MM.1S (cell line): Measurements from ENCODE around the gene PCDHGA4.

ENCODE experiments used
- DNase-seq: peaks from one replicate; pipeline ENCODE4 v3.0.0-alpha.2; 2015
- H2AFZ ChIP-seq: fragments of 300-600 bp; sonication (generic); 2 replicates; pipeline ENCODE4 v1.6.0; 2016; ENCODE audit warnings: antibody characterized with exemption, low read length
- H3F3A ChIP-seq: fragments of 300-600 bp; sonication (generic); 2 replicates; pipeline ENCODE4 v1.6.1; 2016; ENCODE audit warnings: mild to moderate bottlenecking, antibody characterized with exemption, low read length, moderate library complexity, mixed read lengths; ENCODE audit not compliant: insufficient read depth
- H3K27ac ChIP-seq: fragments of 300-600 bp; sonication (generic); 2 replicates; pipeline ENCODE4 v1.5.1; 2016; ENCODE audit warnings: mild to moderate bottlenecking, low read length
- H3K27me3 ChIP-seq: fragments of 300-600 bp; sonication (generic); replicated peaks from 2 replicates; pipeline ENCODE4 v1.6.0; 2016; ENCODE audit warnings: low read length; ENCODE audit not compliant: insufficient read depth
- H3K36me3 ChIP-seq: fragments of 300-600 bp; sonication (generic); replicated peaks from 2 replicates; pipeline ENCODE4 v1.6.1; 2016; ENCODE audit warnings: mild to moderate bottlenecking, low read length, mixed read lengths; ENCODE audit not compliant: insufficient read depth
- H3K4me1 ChIP-seq: fragments of 300-600 bp; sonication (generic); 2 replicates; pipeline ENCODE4 v1.6.1; 2016; ENCODE audit warnings: low read length, mixed read lengths
- H3K4me2 ChIP-seq: fragments of 300-600 bp; sonication (generic); 2 replicates; pipeline ENCODE4 v1.6.0; 2016; ENCODE audit warnings: low read depth, low read length
- H3K4me3 ChIP-seq: fragments of 300-600 bp; sonication (generic); 2 replicates; pipeline ENCODE4 v1.5.1; 2016; ENCODE audit warnings: low read length, mixed read lengths
- H3K79me2 ChIP-seq: fragments of 300-600 bp; sonication (generic); 2 replicates; pipeline ENCODE4 v1.6.1; 2016; ENCODE audit warnings: mixed run types, low read length, mixed read lengths
- H3K9ac ChIP-seq: fragments of 300-600 bp; sonication (generic); 2 replicates; pipeline ENCODE4 v1.6.1; 2016; ENCODE audit warnings: low read length, mixed read lengths
- H3K9me2 ChIP-seq: fragments of 300-600 bp; sonication (generic); replicated peaks from 2 replicates; pipeline ENCODE4 v1.6.1; 2016; ENCODE audit warnings: mild to moderate bottlenecking, low read length, mixed read lengths; ENCODE audit not compliant: insufficient read depth
- H3K9me3 ChIP-seq: fragments of 300-600 bp; sonication (generic); replicated peaks from 2 replicates; pipeline ENCODE4 v1.6.1; 2016; ENCODE audit warnings: mild to moderate bottlenecking, low read length, mixed read lengths; ENCODE audit not compliant: insufficient read depth
- H4K20me1 ChIP-seq: fragments of 300-600 bp; sonication (generic); 2 replicates; pipeline ENCODE4 v1.6.1; 2016; ENCODE audit warnings: mild to moderate bottlenecking, low read length, moderate library complexity, mixed read lengths; ENCODE audit not compliant: insufficient read depth
- EZH2 ChIP-seq: fragments of 300-600 bp; sonication (generic); optimal IDR thresholded peaks from 2 replicates; pipeline ENCODE3; 2017; ENCODE audit warnings: low read depth, mild to moderate bottlenecking, antibody characterized with exemption, low read length, mixed read lengths
- EZH2phosphoT487 ChIP-seq: fragments of 300-600 bp; sonication (generic); IDR thresholded peaks from 2 replicates; pipeline ENCODE4 v1.6.1; 2018; ENCODE audit warnings: antibody characterized with exemption, low read length
- TF ChIP-seq, protein P1 (sequence below): fragments of 300-600 bp; sonication (generic); IDR thresholded peaks from 2 replicates; pipeline ENCODE4 v1.5.1; 2016; ENCODE audit warnings: antibody characterized with exemption, low read length, mixed read lengths

PCDHGA4 gene

DNA sequence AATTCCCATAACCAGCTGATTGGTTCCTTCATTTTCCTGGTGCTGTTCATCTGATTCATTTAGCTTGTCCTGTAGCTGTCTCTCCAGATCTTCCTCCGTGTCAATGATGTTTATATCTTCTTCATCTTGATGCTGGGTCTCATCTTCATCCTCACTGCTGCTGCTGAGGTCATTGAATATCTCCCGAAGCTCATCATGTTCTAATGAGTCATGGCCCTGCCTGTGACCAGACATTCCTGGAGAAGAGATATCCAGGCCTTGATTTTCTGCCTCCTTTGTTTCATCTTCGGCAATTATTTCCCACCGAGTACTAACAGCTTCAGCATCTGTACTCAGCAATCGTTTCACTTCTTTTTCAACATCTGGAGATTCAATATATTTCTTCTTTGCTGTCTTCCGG, 35.6 kb upstream of the PCDHGA4 start:
- H3K36me3 ChIP-seq, result peaks cover 22% of the 10 kb centered on the region
- no peaks in the 10 kb centered on the region for H3K9me2 ChIP-seq
- 0 out of 2 replicates have a peak, but pooled peaks cover 5% of the 10 kb centered on the region for H3K27me3 ChIP-seq
- H2AFZ ChIP-seq, result no peak overlapping the region
- H3K4me1 ChIP-seq, result peaks cover 6% of the 10 kb centered on the region
- no peak for DNase-seq
- peaks cover 34% of the 10 kb centered on the region for H3K79me2 ChIP-seq
- H3K9ac ChIP-seq, result no peak overlapping the region
- TF ChIP-seq EZH2 (no peak), EZH2phosphoT487 (no peak)
- TF ChIP-seq, protein P1, sequence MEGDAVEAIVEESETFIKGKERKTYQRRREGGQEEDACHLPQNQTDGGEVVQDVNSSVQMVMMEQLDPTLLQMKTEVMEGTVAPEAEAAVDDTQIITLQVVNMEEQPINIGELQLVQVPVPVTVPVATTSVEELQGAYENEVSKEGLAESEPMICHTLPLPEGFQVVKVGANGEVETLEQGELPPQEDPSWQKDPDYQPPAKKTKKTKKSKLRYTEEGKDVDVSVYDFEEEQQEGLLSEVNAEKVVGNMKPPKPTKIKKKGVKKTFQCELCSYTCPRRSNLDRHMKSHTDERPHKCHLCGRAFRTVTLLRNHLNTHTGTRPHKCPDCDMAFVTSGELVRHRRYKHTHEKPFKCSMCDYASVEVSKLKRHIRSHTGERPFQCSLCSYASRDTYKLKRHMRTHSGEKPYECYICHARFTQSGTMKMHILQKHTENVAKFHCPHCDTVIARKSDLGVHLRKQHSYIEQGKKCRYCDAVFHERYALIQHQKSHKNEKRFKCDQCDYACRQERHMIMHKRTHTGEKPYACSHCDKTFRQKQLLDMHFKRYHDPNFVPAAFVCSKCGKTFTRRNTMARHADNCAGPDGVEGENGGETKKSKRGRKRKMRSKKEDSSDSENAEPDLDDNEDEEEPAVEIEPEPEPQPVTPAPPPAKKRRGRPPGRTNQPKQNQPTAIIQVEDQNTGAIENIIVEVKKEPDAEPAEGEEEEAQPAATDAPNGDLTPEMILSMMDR, result no peak
- no peaks in the 10 kb centered on the region for H4K20me1 ChIP-seq
- H3K4me3 ChIP-seq, result no peak overlapping the region
- peaks cover 12% of the 10 kb centered on the region; the same call in 1 of the 2 replicates for H3K9me3 ChIP-seq
- H3K4me2 ChIP-seq, result no peak overlapping the region
- H3K27ac ChIP-seq, result no peak overlapping the region
- H3F3A ChIP-seq, result peaks cover 8% of the 10 kb centered on the region; the same call in 1 of the 2 replicates

- DNase-seq, result no peak
- Histone ChIP-seq H3K9me2 (no peaks in the 10 kb centered on the region), H3K36me3 (peaks cover 22% of the 10 kb centered on the region), H3K27me3 (0 out of 2 replicates have a peak, but pooled peaks cover 5% of the 10 kb centered on the region), H3K4me1 (peaks cover 6% of the 10 kb centered on the region), H3K4me3 (peak overlapping the region; percentile 76), H3K9ac (no peak overlapping the region), H3K9me3 (peaks cover 12% of the 10 kb centered on the region; the same call in 1 of the 2 replicates), H3K4me2 (peak overlapping the region; percentile 55), H2AFZ (no peak overlapping the region), H3K79me2 (peaks cover 34% of the 10 kb centered on the region), H4K20me1 (no peaks in the 10 kb centered on the region), H3F3A (peaks cover 8% of the 10 kb centered on the region; the same call in 1 of the 2 replicates), H3K27ac (no peak overlapping the region)
- TF ChIP-seq EZH2phosphoT487, result no peak
- TF ChIP-seq, protein P1, result no peak
- TF ChIP-seq EZH2, result no peak
Observed at GRCh38 chr5:141319699-141320098, 35.1 kb upstream of the PCDHGA4 start.

GRCh38 chr5:141320225-141321169, 34.3 kb upstream of the PCDHGA4 start, which contains the start of gene TAF7:
TSS of gene TAF7 (minus strand) at chr5:141320784. CDS start at chr5:141320044, 740 bp downstream.
- H3K36me3 ChIP-seq, result peaks cover 22% of the 10 kb centered on the region
- 0 out of 2 replicates have a peak, but pooled peaks cover 5% of the 10 kb centered on the region for H3K27me3 ChIP-seq
- peaks cover 6% of the 10 kb centered on the region for H3K4me1 ChIP-seq
- H3K9ac ChIP-seq, result peak within 1 kb of the TSS; percentile 88
- TF ChIP-seq, protein P1, result peak; percentile 92
- TF ChIP-seq EZH2phosphoT487 (no peak), EZH2 (no peak)
- H3K79me2 ChIP-seq, result peaks cover 30% of the 10 kb centered on the region
- peaks cover 12% of the 10 kb centered on the region; the same call in 1 of the 2 replicates for H3K9me3 ChIP-seq
- peaks cover 5% of the 10 kb centered on the region; the same call in 1 of the 2 replicates for H3F3A ChIP-seq
- H4K20me1 ChIP-seq, result no peaks in the 10 kb centered on the region
- H3K27ac ChIP-seq, result peak within 1 kb of the TSS; percentile 83
- peak within 1 kb of the TSS; percentile 92 for H2AFZ ChIP-seq
- peak within 1 kb of the TSS; percentile 76 for H3K4me3 ChIP-seq
- H3K9me2 ChIP-seq, result no peaks in the 10 kb centered on the region
- peak; percentile 96 for DNase-seq
- peak within 1 kb of the TSS; percentile 63 for H3K4me2 ChIP-seq
